C4-2B (cell line): ENCODE data around the gene OCA2.
"Not testable (repeated sequence)": the region's sequence is repeated elsewhere in the genome, so short reads cannot be mapped to it uniquely, and the experiment has no call there.

ENCODE experiments used
- H3K27ac ChIP-seq: fragments of 450-650 bp; 2 replicates; pipeline ENCODE4 v1.5.1; 2017
- CTCF ChIP-seq: fragments of 450-650 bp; conservative IDR thresholded peaks from 2 replicates; pipeline ENCODE4 v1.5.1; 2017; ENCODE audit warnings: mild to moderate bottlenecking
- ZFX ChIP-seq: fragments of 450-650 bp; IDR thresholded peaks from 2 replicates; pipeline ENCODE4 v1.6.1; 2017

The OCA2 gene

DNA sequence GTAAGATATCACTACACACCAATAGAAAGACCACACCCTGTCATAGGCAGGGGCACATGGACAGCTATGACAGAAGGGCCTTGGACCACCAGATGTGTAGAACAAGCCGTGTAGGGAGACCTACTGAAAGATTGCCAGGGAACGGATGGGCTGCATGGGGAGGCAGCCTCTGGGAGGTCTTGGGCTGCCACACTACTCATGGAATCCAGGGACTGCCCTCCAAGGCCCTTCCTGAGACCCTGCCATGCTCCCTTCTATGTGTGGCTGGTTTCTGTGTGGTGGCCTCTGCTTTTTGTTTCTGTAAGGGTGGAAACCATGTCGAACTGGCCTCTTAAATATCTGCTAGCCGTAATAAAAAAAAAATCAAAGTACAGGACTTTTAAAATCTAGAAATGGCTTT, 86.9 kb downstream of the OCA2 start:
- TF ChIP-seq ZFX (no peak), CTCF (no peak)
- no peak overlapping the region for H3K27ac ChIP-seq

GRCh38 chr15:28008175-28008574, 90.9 kb downstream of the OCA2 start:
- not testable (repeated sequence) for H3K27ac ChIP-seq

GRCh38 chr15:28006116-28006905, 92.8 kb downstream of the OCA2 start:
- TF ChIP-seq ZFX (no peak), CTCF (no peak)

GRCh38 chr15:28005004-28005527, 94.0 kb downstream of the OCA2 start:
- TF ChIP-seq ZFX (no peak), CTCF (no peak)
- H3K27ac ChIP-seq = no peak overlapping the region

More at GRCh38 chr15:28006116-28006905, 92.8 kb downstream of the OCA2 start:
- H3K27ac ChIP-seq = no peak overlapping the region

- no peak for TF ChIP-seq CTCF
- TF ChIP-seq ZFX = no peak
- no peak overlapping the region for H3K27ac ChIP-seq
Observed at GRCh38 chr15:28004143-28005003, 94.7 kb downstream of the OCA2 start.

DNA sequence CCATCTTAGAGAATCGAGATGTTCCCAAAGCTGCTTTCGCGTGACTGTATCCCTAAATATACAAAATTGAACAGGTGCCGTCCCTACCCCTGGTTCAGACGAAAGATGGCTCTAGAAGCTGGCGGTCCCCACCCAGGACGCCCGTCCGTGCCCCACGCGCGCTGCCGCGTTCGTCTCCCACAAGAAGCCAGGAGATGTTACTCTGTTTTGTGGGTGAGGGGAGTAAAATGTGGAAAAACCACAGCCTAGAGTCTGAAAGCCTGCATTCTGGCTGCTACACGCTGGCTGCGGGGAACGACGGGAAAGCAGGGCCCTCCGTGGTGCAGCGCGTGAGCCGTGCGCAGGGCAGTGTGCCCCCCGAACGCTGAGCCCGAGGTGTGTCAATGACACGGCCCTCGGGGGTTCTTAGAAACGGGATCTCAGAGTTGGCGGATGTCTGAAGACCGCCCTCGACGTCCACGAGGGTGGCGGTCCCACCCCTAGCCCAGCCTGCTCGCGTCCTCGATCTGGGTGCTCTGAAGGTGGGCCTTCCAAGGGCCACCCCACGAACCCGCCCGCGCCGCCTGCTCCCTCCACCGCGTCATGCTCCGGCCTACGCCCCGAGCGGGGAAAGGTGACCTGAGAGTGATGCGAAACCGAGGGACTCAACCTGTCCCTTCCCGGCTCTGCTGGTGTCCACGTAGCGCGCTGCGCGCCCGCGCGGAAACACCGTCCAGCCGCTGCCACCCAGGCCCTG, 95.6 kb downstream of the OCA2 start:
- no peak overlapping the region for H3K27ac ChIP-seq
- TF ChIP-seq ZFX = no peak
- no peak for TF ChIP-seq CTCF

GRCh38 chr15:28002867-28003266, 96.2 kb downstream of the OCA2 start:
- H3K27ac ChIP-seq = no peak overlapping the region
- TF ChIP-seq CTCF (no peak), ZFX (no peak)
